ENCODE measurements around the gene ABCG5.

ABCG5 gene

DNA sequence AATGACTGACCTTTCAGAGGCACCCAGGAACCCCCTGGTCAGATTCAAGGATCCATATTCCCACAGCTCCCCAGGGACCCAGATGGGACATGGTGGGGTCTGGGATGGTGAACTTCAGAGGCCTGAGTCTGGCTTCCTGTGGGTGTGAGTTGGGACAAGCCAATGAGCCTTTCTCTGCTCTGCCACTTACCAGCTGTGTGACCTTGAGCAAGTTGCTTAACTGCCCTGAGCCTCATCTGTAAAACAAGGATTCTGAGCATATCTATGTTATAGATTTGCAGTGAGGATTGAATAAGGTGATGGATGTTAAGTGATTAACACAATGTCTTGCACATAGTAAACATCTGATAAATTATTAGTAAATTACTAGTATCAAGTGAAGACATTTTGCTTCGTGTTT is 6.5 kb upstream of the ABCG5 start:
- H2AFZ ChIP-seq (ENCODE audit: low read length): no peak overlapping the region
- H3K79me2 ChIP-seq (ENCODE audit: insufficient read depth, low read length): no peaks in the 10 kb centered on the region
- TF ChIP-seq CTCF (IDR thresholded peaks at IDR 0.05; ENCODE audit: low read length): no peak
- H3K27me3 ChIP-seq (ENCODE audit: insufficient read depth, low read length): no peaks in the 10 kb centered on the region
- no peaks in the 10 kb centered on the region for H3K36me3 ChIP-seq (ENCODE audit: insufficient read depth, low read length)
- H3K4me3 ChIP-seq (ENCODE audit: low read depth, low read length, poor library complexity, severe bottlenecking): no peak overlapping the region
- H3F3A ChIP-seq (ENCODE audit: insufficient read depth, low read length): no peaks in the 10 kb centered on the region
- H3K27ac ChIP-seq (ENCODE audit: low read depth, low read length, poor library complexity, severe bottlenecking): no peak overlapping the region
- H3K9ac ChIP-seq (ENCODE audit: low read length): no peak overlapping the region
- H3K4me1 ChIP-seq (ENCODE audit: insufficient read depth, low read length, severe bottlenecking): peaks cover 4% of the 10 kb centered on the region
- no peak overlapping the region for H3K4me2 ChIP-seq (ENCODE audit: low read length)
- no peaks in the 10 kb centered on the region for H3K9me3 ChIP-seq (ENCODE audit: low read length)
- H3K9me2 ChIP-seq (ENCODE audit: low read depth, low read length): no peaks in the 10 kb centered on the region
- H4K20me1 ChIP-seq (ENCODE audit: insufficient read depth, low read length): no peaks in the 10 kb centered on the region

DNA sequence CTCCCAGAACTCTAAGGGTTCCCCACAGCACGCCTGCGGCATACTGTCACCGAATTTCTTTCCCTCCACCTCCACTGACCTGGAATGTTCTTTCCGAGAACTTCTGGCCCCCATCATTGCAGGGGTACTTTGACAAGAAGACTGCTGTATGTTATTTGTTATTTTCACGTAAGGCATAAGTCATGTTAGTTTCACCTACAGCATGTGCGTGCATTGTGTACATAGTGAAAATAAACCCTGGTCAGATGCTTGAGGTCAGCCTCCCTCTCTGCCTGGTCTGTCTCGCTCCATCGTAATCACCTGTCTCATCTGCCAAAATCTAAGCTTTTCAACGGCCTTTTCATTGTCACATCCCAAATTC is 4.2 kb upstream of the ABCG5 start:
- Histone ChIP-seq H3K4me3 (ENCODE audit: low read depth, low read length, poor library complexity, severe bottlenecking) (no peak overlapping the region), H3K9ac (ENCODE audit: low read length) (no peak overlapping the region), H2AFZ (ENCODE audit: low read length) (no peak overlapping the region), H3F3A (ENCODE audit: insufficient read depth, low read length) (no peaks in the 10 kb centered on the region), H3K9me3 (ENCODE audit: low read length) (no peaks in the 10 kb centered on the region), H3K27ac (ENCODE audit: low read depth, low read length, poor library complexity, severe bottlenecking) (no peak overlapping the region), H3K27me3 (ENCODE audit: insufficient read depth, low read length) (no peaks in the 10 kb centered on the region), H3K4me2 (ENCODE audit: low read length) (no peak overlapping the region), H3K79me2 (ENCODE audit: insufficient read depth, low read length) (no peaks in the 10 kb centered on the region), H4K20me1 (ENCODE audit: insufficient read depth, low read length) (no peaks in the 10 kb centered on the region), H3K4me1 (ENCODE audit: insufficient read depth, low read length, severe bottlenecking) (no peaks in the 10 kb centered on the region), H3K9me2 (ENCODE audit: low read depth, low read length) (no peaks in the 10 kb centered on the region), H3K36me3 (ENCODE audit: insufficient read depth, low read length) (no peaks in the 10 kb centered on the region)
- TF ChIP-seq EZH2 (IDR thresholded peaks at IDR 0.05; ENCODE audit: borderline replicate concordance, low read length) (no peak), CTCF (IDR thresholded peaks at IDR 0.05; ENCODE audit: low read length) (no peak)

DNA sequence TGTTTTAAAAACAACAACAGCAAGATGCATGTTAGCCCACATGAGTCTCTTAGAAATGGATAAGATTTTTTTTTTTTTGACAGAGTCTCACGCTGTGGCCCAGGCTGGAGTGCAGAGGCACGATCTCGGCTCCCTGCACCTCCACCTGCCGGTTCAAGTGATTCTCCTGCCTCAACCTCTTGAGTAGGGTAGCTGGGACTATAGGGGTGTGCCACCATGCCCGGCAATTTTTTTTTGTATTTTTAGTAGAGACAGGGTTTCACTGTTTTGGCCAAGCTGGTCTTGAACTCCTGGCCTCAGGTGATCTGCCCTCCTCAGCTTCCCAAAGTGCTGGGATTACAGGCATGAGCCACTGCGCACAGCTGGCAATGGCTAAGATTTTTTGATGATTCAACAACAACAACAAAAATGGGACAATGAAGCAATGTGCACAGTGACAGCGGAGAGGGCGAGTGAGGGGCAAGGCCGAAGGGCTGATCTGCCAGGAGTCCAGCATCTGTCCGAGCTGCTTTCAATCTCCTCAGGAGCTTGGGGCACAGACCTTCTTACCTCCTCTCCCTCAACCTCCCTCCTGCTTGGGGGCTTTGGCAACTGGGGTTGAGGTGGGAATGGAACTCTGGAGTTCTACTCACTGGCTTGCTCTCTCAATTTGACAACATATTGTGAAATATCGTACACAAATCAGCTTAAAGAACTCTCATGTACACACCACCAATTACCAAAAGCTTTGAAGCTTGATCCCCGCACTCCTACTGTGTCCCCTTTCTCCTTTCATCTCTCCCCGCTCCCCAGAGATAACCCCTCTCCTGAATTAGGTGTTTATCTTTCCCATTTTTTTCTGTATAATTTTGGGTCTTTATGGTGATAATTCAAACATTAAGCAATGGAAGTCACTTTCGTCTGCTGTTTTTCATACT is 3.6 kb upstream of the ABCG5 start:
- H4K20me1 ChIP-seq (ENCODE audit: insufficient read depth, low read length): no peaks in the 10 kb centered on the region
- H3K4me1 ChIP-seq (ENCODE audit: insufficient read depth, low read length, severe bottlenecking): no peaks in the 10 kb centered on the region
- no peak overlapping the region for H3K4me3 ChIP-seq (ENCODE audit: low read depth, low read length, poor library complexity, severe bottlenecking)
- H3K4me2 ChIP-seq (ENCODE audit: low read length): no peak overlapping the region
- H3K27me3 ChIP-seq (ENCODE audit: insufficient read depth, low read length): no peaks in the 10 kb centered on the region
- no peaks in the 10 kb centered on the region for H3K9me3 ChIP-seq (ENCODE audit: low read length)
- TF ChIP-seq CTCF (IDR thresholded peaks at IDR 0.05; ENCODE audit: low read length): no peak
- no peak for TF ChIP-seq EZH2 (IDR thresholded peaks at IDR 0.05; ENCODE audit: borderline replicate concordance, low read length)
- no peaks in the 10 kb centered on the region for H3K9me2 ChIP-seq (ENCODE audit: low read depth, low read length)
- no peak overlapping the region for H2AFZ ChIP-seq (ENCODE audit: low read length)
- no peaks in the 10 kb centered on the region for H3K36me3 ChIP-seq (ENCODE audit: insufficient read depth, low read length)
- no peaks in the 10 kb centered on the region for H3F3A ChIP-seq (ENCODE audit: insufficient read depth, low read length)
- H3K9ac ChIP-seq (ENCODE audit: low read length): no peak overlapping the region
- no peaks in the 10 kb centered on the region for H3K79me2 ChIP-seq (ENCODE audit: insufficient read depth, low read length)
- H3K27ac ChIP-seq (ENCODE audit: low read depth, low read length, poor library complexity, severe bottlenecking): no peak overlapping the region
